DND-41 (cell line): ENCODE data around the gene LRRC66.

Source experiments
- ATAC-seq: fragments of 200-7000 bp; cut with Tn5 transposase; 3 replicates; pipeline ENCODE4 v1.9.1; 2021; ENCODE audit warnings: low read depth; ENCODE audit not compliant: insufficient read depth
- DNase-seq: peaks from one replicate; pipeline ENCODE4 v3.0.0-alpha.2; 2020
- H2AFZ ChIP-seq: 2 replicates; pipeline ENCODE4 v1.6.0; 2012; ENCODE audit warnings: low read depth, low read length
- H3K27ac ChIP-seq: 2 replicates; pipeline ENCODE4 v1.5.1; 2012; ENCODE audit warnings: low read length, inconsistent platforms
- H3K27me3 ChIP-seq: fragments of 200-600 bp; sonication (generic); 2 replicates; pipeline ENCODE4 v1.6.0; 2012; ENCODE audit warnings: low read length, mild to moderate bottlenecking, inconsistent platforms; ENCODE audit not compliant: insufficient read depth, poor library complexity
- H3K36me3 ChIP-seq: 2 replicates; pipeline ENCODE4 v1.5.1; 2012; ENCODE audit warnings: low read length, inconsistent platforms; ENCODE audit not compliant: insufficient read depth
- H3K4me1 ChIP-seq: 2 replicates; pipeline ENCODE4 v1.5.1; 2012; ENCODE audit warnings: mild to moderate bottlenecking, low read length; ENCODE audit not compliant: insufficient read depth
- H3K4me2 ChIP-seq: 2 replicates; pipeline ENCODE4 v1.6.0; 2012; ENCODE audit warnings: mild to moderate bottlenecking, moderate library complexity, low read length, inconsistent platforms; ENCODE audit not compliant: insufficient read depth
- H3K4me3 ChIP-seq, 2 experiments: fragments of 200-600 bp in 1 of 2; shearing (Covaris generic) in 1 of 2; 2 replicates each; pipeline ENCODE4 v1.5.1; 2012 to 2016; ENCODE audit warnings: inconsistent platforms in 2 of 2, low read length in 2 of 2, mild to moderate bottlenecking in 2 of 2, low read depth in 1 of 2, moderate library complexity in 1 of 2
- H3K79me2 ChIP-seq: 2 replicates; pipeline ENCODE4 v1.6.0; 2012; ENCODE audit warnings: low read length, inconsistent platforms; ENCODE audit not compliant: insufficient read depth
- H3K9ac ChIP-seq: 2 replicates; pipeline ENCODE4 v1.6.0; 2012; ENCODE audit warnings: low read depth, mild to moderate bottlenecking, inconsistent platforms, low read length, moderate library complexity
- H3K9me3 ChIP-seq: 2 replicates; pipeline ENCODE4 v1.5.1; 2012; ENCODE audit warnings: low read length, moderate library complexity, mild to moderate bottlenecking, inconsistent platforms; ENCODE audit not compliant: insufficient read depth, severe bottlenecking
- H4K20me1 ChIP-seq: 2 replicates; pipeline ENCODE4 v1.6.0; 2012; ENCODE audit warnings: low read length; ENCODE audit not compliant: insufficient read depth
- CTCF ChIP-seq: IDR thresholded peaks from 2 replicates; pipeline ENCODE4 v1.5.1; 2012; ENCODE audit warnings: borderline replicate concordance, low read length, moderate library complexity, mild to moderate bottlenecking; ENCODE audit not compliant: poor library complexity, severe bottlenecking; ENCODE audit errors: extremely low read depth
- EZH2 ChIP-seq: IDR thresholded peaks from 3 replicates; pipeline ENCODE4 v1.6.1; 2012; ENCODE audit warnings: borderline replicate concordance, low read depth, mild to moderate bottlenecking, moderate library complexity, low read length, inconsistent platforms; ENCODE audit not compliant: severe bottlenecking

LRRC66 gene

DNA sequence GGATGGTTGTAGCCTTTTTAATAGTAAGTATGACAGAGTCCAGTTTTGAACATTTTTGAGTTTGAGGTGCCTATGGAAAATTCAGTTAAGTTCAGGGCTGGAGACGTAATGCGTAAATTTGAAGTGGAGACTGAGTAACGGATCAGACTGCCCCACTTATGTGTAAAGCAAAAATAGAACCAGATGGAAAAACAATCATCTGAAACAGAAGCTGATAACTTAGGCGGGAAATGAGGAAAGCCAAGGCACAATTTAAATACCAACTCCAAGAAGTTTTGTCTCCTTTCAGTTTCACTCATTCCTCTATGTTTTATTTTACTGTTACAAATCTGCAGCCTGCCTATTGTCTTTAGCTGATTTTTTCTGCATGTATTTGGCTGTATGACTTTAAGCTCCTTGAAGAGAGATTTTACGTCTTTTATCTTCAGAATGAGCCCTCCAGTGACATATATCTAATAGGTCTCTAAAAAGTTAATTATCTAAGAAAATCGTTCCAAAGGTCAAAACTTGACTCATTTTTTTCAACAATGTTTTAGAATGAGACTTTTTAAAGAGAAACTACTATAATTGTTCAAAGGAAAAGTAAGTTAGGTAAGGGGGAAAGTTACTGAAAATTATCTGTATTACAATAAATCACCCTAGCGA, 16.8 kb upstream of the LRRC66 start:
- H3K79me2 ChIP-seq, result peaks cover 22% of the 10 kb centered on the region
- H3K36me3 ChIP-seq, result no peaks in the 10 kb centered on the region
- peak overlapping the region; percentile 69 for H2AFZ ChIP-seq
- H3K4me1 ChIP-seq, result peaks cover 21% of the 10 kb centered on the region
- H4K20me1 ChIP-seq, result no peaks in the 10 kb centered on the region
- peak overlapping the region; percentile 58 for H3K4me2 ChIP-seq
- H3K9ac ChIP-seq, result peak overlapping the region; percentile 56
- DNase-seq, result no peak
- no peaks in the 10 kb centered on the region for H3K27me3 ChIP-seq
- H3K27ac ChIP-seq, result no peak overlapping the region
- no peaks in the 10 kb centered on the region for H3K9me3 ChIP-seq
- peak overlapping the region; percentile 41 to 66; a peak in 3 of 4 replicates for H3K4me3 ChIP-seq
- TF ChIP-seq CTCF (no peak), EZH2 (no peak)
- no peak for ATAC-seq

DNA sequence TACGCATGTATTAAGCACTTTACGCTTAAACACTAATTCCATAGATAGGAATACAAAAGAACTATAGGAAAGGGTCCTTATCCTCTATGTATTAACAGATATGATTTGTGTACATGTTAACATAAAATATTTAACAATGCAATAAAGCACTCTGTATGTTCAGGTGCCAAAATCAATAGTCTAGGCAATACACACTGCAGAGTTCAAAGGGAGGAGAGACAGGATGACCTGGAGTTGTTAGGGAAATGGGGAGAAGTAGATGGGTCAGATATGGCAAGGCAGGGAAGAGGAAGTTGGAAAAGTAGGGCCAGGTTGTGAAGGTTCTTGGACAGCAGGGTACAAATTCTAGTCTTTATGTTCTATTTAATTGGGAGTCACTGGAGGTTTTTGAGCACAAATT, 15.0 kb upstream of the LRRC66 start:
- H3K27ac ChIP-seq, result no peak overlapping the region
- no peaks in the 10 kb centered on the region for H3K9me3 ChIP-seq
- H3K36me3 ChIP-seq, result no peaks in the 10 kb centered on the region
- H2AFZ ChIP-seq, result no peak overlapping the region
- TF ChIP-seq EZH2, result no peak
- no peak for TF ChIP-seq CTCF
- peaks cover 21% of the 10 kb centered on the region for H3K4me1 ChIP-seq
- no peak overlapping the region for H3K4me3 ChIP-seq
- ATAC-seq (no peak), DNase-seq (no peak)
- peaks cover 22% of the 10 kb centered on the region for H3K79me2 ChIP-seq
- no peaks in the 10 kb centered on the region for H4K20me1 ChIP-seq
- H3K4me2 ChIP-seq, result no peak overlapping the region
- no peaks in the 10 kb centered on the region for H3K27me3 ChIP-seq
- no peak overlapping the region for H3K9ac ChIP-seq

GRCh38 chr4:52032005-52032404, 11.8 kb upstream of the LRRC66 start:
- H3K27me3 ChIP-seq, result no peaks in the 10 kb centered on the region
- DNase-seq (no peak), ATAC-seq (no peak)
- peaks cover 17% of the 10 kb centered on the region for H3K79me2 ChIP-seq
- H3K4me2 ChIP-seq, result no peak overlapping the region
- TF ChIP-seq EZH2 (no peak), CTCF (no peak)
- H3K4me1 ChIP-seq, result peaks cover 11% of the 10 kb centered on the region
- no peak overlapping the region for H3K9ac ChIP-seq
- peaks cover 10% of the 10 kb centered on the region; the same call in 1 of the 2 replicates for H3K36me3 ChIP-seq
- no peaks in the 10 kb centered on the region for H4K20me1 ChIP-seq
- H3K9me3 ChIP-seq, result no peaks in the 10 kb centered on the region
- no peak overlapping the region for H3K4me3 ChIP-seq
- no peak overlapping the region for H3K27ac ChIP-seq
- no peak overlapping the region for H2AFZ ChIP-seq

DNA sequence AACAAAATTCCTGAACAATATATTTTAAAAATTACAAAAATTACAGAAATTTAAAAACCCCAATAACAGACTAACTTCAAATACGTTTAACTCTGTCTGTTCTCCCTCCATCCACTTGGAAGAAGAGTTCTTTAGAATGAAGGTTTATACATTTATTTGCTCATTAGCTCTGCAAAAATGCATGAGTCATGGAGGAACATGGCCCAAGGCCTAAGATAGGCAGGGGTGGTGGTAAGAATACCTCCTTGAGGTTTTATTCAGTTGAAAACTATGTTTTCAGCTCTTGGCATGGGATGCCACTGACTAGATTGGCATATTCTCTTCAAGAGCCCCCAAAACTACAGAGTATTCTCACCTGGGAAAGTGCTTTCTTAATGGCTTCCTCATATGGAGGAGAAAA, 8.8 kb upstream of the LRRC66 start:
- Histone ChIP-seq H3K4me2 (no peak overlapping the region), H3K79me2 (no peaks in the 10 kb centered on the region), H3K4me1 (no peaks in the 10 kb centered on the region), H3K36me3 (peaks cover 10% of the 10 kb centered on the region; the same call in 1 of the 2 replicates), H4K20me1 (no peaks in the 10 kb centered on the region), H3K27ac (no peak overlapping the region), H3K9me3 (no peaks in the 10 kb centered on the region), H3K27me3 (no peaks in the 10 kb centered on the region), H3K9ac (no peak overlapping the region), H3K4me3 (no peak overlapping the region), H2AFZ (no peak overlapping the region)
- DNase-seq (no peak), ATAC-seq (no peak)
- no peak for TF ChIP-seq EZH2
- TF ChIP-seq CTCF, result no peak
